ENCODE results near the gene URAD.
"Not testable (repeated sequence)": the region's sequence is repeated elsewhere in the genome, so short reads cannot be mapped to it uniquely, and the experiment has no call there.

Gene URAD, protein sequence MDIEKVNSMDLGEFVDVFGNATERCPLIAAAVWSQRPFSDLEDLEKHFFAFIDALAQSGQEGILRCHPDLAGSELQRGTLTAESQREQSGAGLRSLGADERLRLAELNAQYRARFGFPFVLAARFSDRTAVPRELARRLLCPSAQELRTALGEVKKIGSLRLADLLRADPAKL

DNA sequence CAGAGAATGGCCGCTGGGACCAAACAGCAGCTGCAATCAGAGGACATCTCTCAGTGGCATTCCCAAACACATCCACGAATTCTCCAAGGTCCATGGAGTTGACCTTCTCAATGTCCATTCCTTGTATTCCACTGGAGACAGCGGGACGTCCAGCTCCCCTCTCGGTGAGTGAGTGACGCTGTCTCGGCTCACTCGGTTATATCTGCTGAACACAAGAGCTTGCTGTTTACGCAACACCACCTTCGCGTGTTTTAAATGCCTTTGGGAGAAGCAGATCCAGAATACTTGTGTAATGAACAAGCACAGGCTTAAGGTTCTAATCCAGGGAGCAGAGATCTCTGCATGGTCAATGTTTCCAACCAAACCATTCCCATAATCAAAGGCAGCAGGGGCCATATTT, at the start of gene URAD:
Gene URAD (minus strand): TSS at position 174 of the 400 bp plus-strand sequence. CDS start 56 bp downstream, at position 118.
- H3K4me1 Mint-ChIP-seq = no peaks in the 10 kb centered on the region
- peak within 1 kb of the TSS; percentile 26 for H3K27ac Mint-ChIP-seq
- no peaks in the 10 kb centered on the region for H3K9me3 Mint-ChIP-seq
- H3K4me3 Mint-ChIP-seq = no peak within 1 kb of the TSS
- ATAC-seq (no peak), DNase-seq (ENCODE audit: low spot score in 2 of 2) (no peak)
- no peaks in the 10 kb centered on the region for H3K36me3 Mint-ChIP-seq

DNA sequence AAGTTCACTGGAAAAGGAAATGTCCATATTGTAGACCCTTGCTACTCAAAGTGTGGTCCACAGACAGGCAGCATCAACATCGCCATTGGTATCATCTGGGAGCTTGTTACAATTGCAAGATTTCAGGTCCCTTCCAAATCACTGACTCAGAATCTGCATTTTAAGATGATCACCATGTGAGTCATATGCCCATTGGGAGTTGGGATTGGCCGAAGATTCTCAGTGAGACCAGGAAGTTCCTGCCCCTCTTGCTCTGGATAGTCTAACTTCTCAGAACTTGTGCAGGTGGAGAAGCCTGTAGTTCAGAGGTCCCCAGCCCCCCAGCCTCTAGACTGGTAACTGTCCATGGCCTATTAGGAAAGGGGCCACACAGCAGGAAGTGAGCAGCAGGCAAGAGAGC, 48.9 kb upstream of the URAD start:
- ATAC-seq = peak; percentile 49
- H3K36me3 Mint-ChIP-seq = no peaks in the 10 kb centered on the region
- DNase-seq (ENCODE audit: low spot score in 2 of 2) = no peak
- no peak overlapping the region for H3K27ac Mint-ChIP-seq
- no peaks in the 10 kb centered on the region for H3K4me1 Mint-ChIP-seq
- H3K9me3 Mint-ChIP-seq = no peaks in the 10 kb centered on the region
- H3K4me3 Mint-ChIP-seq = no peak overlapping the region

DNA sequence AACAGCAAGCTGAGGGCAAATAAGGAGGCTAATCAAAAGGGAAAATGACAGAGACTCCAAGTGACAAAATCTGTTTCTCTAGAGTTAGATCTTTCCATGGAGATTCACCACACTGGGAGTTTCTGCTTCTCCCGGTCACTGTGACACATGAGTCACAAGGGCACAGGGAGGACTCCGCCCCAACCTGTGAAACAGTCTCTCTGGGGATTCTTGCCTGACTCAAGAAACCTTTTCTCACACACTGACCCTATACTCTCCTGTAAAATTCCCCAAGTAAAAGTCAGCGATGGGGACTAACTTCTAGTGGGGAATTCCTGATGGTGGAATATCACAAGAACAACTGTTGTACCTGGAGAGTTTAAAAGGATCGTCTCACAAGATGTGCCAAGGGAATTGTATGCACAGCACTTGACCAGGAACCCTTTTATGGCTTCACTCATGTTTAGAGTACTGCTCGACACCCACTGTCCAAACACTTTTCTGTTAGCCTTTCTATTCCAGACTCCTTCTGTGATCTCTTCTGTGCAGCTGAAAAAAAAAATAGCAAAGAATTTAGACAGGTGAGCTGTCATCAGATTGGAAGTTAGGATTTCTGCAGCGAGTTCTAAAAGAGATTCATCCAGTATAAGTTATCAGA, 46.8 kb upstream of the URAD start:
- no peak for DNase-seq (ENCODE audit: low spot score in 2 of 2)
- Mint-ChIP-seq H3K27ac (no peak overlapping the region), H3K36me3 (no peaks in the 10 kb centered on the region), H3K9me3 (no peaks in the 10 kb centered on the region), H3K4me1 (peaks cover 8% of the 10 kb centered on the region), H3K4me3 (no peak overlapping the region)
- no peak for ATAC-seq

DNA sequence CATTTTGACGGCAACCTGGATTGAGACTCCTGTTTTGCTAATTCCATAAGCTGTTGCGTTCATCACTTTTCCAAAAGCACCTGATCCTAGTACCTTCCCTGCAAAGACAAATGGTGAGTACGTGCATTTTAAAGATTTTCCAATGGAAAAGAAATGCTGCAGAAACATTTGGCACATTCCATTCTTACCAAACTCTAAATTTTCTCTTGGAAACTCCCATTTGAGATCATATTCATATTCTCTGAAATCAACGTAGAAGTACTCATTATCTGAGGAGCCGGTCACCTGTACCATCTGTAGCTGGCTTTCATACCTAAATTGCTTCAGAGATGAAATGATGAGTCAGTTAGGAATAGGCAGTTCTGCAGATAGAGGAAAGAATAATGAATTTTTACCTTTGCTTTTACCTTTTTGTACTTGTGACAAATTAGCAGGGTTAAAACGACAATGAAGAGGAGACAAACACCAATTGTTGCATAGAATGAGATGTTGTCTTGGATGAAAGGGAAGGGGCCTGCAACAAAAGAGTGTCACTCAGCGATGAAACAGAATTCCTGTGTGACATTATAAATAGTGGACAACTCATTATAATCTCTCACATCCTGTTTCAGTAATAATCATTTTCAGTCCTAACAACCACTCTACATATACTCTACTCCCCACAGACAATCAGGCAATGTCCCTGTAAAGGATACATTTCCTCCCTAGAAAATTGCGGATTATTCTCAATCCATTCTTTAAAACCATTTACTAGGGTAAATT, 45.6 kb upstream of the URAD start:
- ATAC-seq = no peak

DNA sequence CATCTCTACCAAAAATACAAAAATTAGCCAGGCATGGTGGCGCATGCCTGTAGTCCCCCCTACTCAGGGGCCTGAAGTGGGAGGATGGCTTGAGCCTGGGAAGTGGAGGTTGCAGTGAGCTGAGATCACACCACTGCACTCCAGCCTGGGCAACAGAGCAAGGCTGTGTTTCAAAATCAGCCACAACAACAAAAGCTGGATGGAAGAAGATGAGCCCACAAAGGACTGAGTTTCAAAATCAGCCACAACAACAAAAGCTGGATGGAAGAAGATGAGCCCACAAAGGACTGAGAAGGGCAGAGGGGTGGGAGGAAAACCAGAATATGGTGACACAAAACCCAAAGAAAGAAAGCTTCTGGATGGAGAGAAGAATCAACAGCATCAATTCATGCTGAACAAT, 43.9 kb upstream of the URAD start:
- ATAC-seq; H3K36me3 Mint-ChIP-seq; H3K27ac Mint-ChIP-seq; H3K4me1 Mint-ChIP-seq; H3K4me3 Mint-ChIP-seq; DNase-seq (ENCODE audit: low spot score in 2 of 2); H3K9me3 Mint-ChIP-seq: not testable (repeated sequence)

More for the DNA sequence above, 45.6 kb upstream of the URAD start:
- Mint-ChIP-seq H3K9me3 (no peaks in the 10 kb centered on the region), H3K4me1 (peaks cover 8% of the 10 kb centered on the region), H3K4me3 (no peak overlapping the region), H3K27ac (no peak overlapping the region), H3K36me3 (no peaks in the 10 kb centered on the region)
- no peak for DNase-seq (ENCODE audit: low spot score in 2 of 2)

DNA sequence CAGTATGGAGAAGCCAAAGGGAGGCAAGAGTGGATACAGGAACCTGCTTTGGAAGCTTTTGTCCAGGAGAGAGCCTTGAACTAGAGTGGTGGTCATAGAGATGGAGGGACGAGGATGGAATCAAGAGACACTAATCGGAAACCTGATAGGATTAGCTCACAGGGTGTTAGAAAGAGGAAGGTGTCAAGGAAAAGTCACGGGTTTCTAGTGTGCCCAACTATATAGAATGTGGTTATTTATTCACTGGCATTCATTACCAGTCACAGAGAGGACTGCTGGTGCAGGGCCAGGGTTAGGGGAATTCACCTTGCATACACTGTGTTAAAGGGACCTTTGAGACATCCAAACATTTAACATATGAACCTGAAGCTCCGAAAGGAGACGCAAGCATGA, 43.4 kb upstream of the URAD start:
- DNase-seq (ENCODE audit: low spot score in 2 of 2) (no peak), ATAC-seq (no peak)
- Mint-ChIP-seq H3K4me1 (peaks cover 8% of the 10 kb centered on the region), H3K9me3 (no peaks in the 10 kb centered on the region), H3K36me3 (no peaks in the 10 kb centered on the region), H3K4me3 (no peak overlapping the region), H3K27ac (no peak overlapping the region)

DNA sequence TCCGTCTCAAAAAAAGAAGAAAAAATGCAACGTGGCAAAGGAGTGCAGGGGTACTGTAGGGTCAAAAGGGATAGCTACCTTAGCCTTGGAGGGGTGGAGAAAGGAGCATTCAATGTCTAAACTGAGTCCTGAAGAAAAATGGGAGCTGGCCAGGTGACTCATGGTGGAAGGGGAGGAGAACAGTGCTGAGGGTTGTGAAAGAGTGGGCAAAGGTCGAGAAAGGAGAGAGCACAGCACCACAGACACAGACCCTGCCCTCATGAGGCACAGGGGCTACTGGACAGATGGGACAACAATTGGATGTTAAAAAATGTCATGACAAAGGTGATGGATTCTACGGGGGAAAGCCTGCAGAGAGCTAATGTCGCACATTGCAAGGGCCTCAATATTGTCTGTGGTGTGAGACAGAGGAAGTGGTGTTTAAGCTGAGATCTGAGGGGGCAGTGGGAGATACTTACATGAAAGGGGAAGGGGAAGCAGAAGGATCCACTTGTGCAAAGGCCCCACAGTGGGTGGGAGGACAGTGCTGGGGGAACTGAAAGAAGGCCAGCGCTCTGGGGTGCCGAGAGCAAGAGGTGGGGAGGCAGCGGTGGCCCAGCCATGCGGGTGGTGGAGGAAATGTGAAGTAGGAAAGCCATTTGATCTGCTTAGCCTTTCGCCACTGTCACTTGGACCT, 42.9 kb upstream of the URAD start:
- no peak for DNase-seq (ENCODE audit: low spot score in 2 of 2)
- Mint-ChIP-seq H3K4me1 (peaks cover 8% of the 10 kb centered on the region), H3K9me3 (no peaks in the 10 kb centered on the region), H3K4me3 (no peak overlapping the region), H3K27ac (no peak overlapping the region), H3K36me3 (no peaks in the 10 kb centered on the region)
- ATAC-seq = no peak

DNA sequence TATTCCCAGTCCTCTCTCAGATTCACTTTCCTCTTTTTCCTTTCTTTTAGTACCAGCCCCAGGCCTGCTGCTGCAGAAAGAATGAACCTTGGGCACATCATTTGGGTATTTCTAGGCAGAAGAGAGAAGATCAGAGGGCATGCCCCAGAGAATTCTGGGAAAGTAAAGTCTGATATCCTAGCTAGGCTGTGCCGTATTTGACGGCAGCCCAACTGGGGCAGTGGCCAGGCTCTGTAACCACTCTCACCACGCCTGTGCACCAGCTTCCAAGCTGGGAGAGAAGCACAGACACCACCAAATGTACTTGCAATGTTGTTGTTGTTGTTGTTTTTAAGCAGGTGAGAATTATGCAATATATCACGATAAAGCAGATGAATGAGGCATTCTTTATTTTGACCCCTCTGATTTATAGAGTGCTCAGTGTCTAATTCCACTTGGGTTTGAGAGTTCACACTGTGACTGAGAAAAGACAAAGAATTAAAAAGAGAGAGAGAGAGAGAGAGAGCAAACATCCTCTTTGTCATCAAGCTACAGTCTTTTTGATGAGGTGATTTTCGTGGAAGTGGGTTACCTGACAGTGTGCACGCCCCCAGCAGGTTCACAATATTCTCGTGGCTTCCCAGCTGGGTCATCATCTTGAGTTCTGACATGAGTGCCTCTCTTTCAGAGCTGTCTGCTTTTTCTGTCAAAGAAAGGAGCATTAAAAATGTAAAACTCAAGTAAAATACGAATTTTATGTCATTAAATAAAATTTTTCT, 39.3 kb upstream of the URAD start:
- no peak for ATAC-seq
- H3K27ac Mint-ChIP-seq = no peak overlapping the region

DNA sequence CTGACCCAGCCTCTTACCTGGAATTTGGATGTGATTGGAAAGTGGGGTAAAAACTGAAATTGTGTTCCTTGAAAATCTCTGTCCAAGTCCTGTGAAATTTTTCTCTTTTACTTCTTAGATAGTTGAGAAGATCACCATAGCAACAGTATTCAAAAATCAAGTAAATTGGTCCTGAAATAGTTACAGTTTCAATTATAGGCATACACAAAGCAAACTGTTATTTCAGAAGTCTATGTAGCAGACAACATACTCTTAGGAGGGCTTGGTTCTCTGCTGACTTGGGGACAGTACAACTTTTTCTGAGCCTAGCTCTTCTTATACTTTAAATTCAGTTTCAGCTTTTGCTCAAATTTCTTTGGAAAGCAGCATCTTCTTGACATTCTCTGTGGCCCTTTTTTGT, 38.6 kb upstream of the URAD start:
- DNase-seq (ENCODE audit: low spot score in 2 of 2) (no peak), ATAC-seq (no peak)
- Mint-ChIP-seq H3K27ac (no peak overlapping the region), H3K36me3 (no peaks in the 10 kb centered on the region), H3K9me3 (no peaks in the 10 kb centered on the region), H3K4me1 (peaks cover 8% of the 10 kb centered on the region), H3K4me3 (no peak overlapping the region)

More for the DNA sequence above, 39.3 kb upstream of the URAD start:
- no peak for DNase-seq (ENCODE audit: low spot score in 2 of 2)
- Mint-ChIP-seq H3K4me3 (no peak overlapping the region), H3K36me3 (no peaks in the 10 kb centered on the region), H3K4me1 (peaks cover 8% of the 10 kb centered on the region), H3K9me3 (no peaks in the 10 kb centered on the region)

DNA sequence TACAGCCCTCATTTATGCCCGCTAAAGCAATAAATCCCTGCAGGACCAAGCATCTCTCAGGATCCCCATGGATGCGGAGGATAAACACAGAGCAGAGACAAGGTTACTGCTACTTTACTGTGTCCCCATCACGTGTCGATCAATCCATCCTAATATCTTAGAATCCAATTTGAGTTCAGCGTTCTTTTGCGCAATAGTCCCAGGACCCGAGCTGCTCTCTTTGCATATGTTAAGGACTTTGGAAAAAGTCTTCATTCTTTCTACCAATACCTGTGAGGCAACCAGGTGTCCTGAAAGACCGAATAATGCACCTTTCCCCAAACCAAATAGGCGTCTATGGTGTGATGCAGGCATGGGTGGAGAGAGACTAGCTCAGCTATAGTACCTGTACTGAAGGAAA, 38.0 kb upstream of the URAD start:
- no peak overlapping the region for H3K4me3 Mint-ChIP-seq
- no peaks in the 10 kb centered on the region for H3K9me3 Mint-ChIP-seq
- DNase-seq (ENCODE audit: low spot score in 2 of 2) (no peak), ATAC-seq (no peak)
- H3K27ac Mint-ChIP-seq = no peak overlapping the region
- no peaks in the 10 kb centered on the region for H3K36me3 Mint-ChIP-seq
- peaks cover 6% of the 10 kb centered on the region for H3K4me1 Mint-ChIP-seq

DNA sequence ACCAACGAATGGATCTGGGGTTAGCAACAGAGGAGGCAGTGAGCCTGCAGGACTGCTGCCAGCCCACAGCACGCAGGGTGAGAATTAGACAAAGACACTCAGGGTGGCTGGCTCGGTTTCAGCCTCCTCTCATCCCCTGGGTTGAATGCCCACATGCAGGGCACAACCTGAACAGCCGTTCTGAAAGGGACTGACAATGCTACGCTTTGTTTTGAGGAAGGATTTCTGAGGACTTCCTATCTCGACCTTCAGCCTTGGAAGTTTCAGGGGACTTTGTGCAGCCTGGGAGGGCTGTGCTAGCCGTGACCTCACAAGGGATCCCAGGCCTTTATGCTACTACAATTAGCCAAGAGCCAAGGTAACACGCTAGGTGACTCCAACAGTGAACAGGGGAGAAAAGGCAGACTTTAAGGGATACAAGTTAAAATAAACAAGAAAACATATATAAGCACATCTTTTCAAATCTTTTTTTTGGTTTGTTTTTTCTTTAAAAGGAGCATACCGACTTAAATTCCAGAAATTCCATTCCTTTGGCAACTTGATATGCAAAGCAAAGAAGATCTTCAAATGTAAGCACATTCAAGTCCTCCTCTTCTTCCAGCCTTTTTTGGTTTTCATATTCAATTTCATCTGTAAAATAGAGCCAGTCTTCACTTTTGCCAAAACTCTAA, 34.5 kb upstream of the URAD start:
- no peak overlapping the region for H3K27ac Mint-ChIP-seq
- no peak for DNase-seq (ENCODE audit: low spot score in 2 of 2)
- peaks cover 4% of the 10 kb centered on the region for H3K4me1 Mint-ChIP-seq
- no peak for ATAC-seq
- no peak overlapping the region for H3K4me3 Mint-ChIP-seq
- no peaks in the 10 kb centered on the region for H3K36me3 Mint-ChIP-seq
- no peaks in the 10 kb centered on the region for H3K9me3 Mint-ChIP-seq

DNA sequence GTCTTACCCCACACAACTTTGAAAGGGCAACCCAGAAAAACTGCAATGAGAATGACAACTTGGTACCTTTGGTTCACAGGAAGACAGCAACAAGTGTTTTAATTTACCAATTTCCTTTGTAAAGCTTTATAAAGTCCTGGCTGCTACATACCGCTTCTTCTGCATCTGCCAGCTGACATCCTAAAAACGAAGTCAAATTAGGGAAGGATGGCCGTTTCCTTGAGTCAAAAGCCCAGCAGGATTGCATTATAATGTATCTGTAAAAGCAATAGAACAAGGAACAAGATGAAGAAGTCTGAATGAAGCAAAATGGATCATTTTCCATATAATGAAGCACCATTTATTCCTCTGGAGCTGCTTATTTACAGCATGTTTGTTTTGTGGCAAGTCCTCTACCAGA, 25.8 kb upstream of the URAD start:
- Mint-ChIP-seq H3K9me3 (no peaks in the 10 kb centered on the region), H3K27ac (no peak overlapping the region), H3K36me3 (no peaks in the 10 kb centered on the region), H3K4me3 (no peak overlapping the region), H3K4me1 (no peaks in the 10 kb centered on the region)
- ATAC-seq (no peak), DNase-seq (ENCODE audit: low spot score in 2 of 2) (no peak)

DNA sequence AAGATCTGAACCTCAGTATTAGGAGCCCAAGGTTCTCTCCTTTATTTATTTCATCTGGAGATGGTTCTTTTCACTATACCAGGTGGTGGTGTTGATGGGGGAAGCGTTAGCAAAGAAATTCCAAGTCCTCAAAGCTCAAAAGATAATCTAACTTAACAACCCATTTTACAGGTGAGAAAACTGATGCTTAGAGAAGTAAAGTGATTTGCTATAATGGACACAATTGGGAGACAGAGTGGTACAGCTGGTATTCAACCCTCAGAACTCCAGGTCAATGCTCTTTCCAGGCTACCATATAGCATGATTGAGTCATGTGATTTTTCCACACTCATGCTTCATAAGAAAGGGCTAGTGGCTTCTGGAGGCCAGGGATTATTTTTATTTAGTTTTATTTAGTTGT, 25.0 kb upstream of the URAD start:
- DNase-seq (ENCODE audit: low spot score in 2 of 2) (no peak), ATAC-seq (no peak)
- Mint-ChIP-seq H3K9me3 (no peaks in the 10 kb centered on the region), H3K4me3 (no peak overlapping the region), H3K36me3 (no peaks in the 10 kb centered on the region), H3K27ac (no peak overlapping the region), H3K4me1 (no peaks in the 10 kb centered on the region)

DNA sequence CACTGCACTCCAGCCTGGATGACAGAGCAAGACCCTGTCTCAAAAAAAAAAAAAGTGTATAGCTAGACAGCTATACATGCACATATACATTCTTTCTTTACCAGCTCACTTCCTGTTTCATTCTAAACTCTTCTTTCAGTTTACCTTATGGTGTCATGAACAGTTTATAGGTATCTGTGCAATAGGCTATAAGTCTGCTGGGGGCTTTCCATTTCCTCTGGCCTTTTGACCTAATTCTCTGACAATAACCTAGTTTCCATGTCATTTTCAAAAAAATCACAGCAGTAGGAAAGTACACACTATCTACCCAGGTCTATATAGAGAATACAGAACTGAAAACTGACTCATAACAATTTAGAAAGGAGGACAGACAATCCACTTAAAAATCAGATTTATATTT, 24.4 kb upstream of the URAD start:
- no peak overlapping the region for H3K4me3 Mint-ChIP-seq
- H3K36me3 Mint-ChIP-seq = no peaks in the 10 kb centered on the region
- no peaks in the 10 kb centered on the region for H3K9me3 Mint-ChIP-seq
- DNase-seq (ENCODE audit: low spot score in 2 of 2) = no peak
- ATAC-seq = peak; percentile 48
- H3K4me1 Mint-ChIP-seq = no peaks in the 10 kb centered on the region
- H3K27ac Mint-ChIP-seq = no peak overlapping the region

DNA sequence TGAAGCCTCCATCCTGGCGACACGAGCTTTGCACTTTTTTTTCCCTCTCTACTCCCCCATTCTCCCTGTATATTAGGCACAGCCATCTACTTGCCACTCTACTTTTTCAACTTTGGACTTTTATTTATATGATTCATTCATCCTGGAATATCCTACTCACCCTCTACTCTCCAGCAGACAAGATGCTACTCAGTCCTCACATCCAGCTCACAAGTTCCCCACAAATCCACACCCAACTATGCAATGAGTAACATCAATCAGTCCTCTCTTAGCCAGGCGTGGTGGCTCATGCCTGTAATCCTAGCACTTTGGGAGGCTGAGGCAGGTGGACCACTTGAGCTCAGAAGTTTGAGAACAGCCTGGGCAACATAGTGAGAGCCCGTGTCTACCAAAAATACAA, 23.9 kb upstream of the URAD start:
- Mint-ChIP-seq H3K36me3 (no peaks in the 10 kb centered on the region), H3K9me3 (no peaks in the 10 kb centered on the region), H3K4me3 (no peak overlapping the region), H3K27ac (no peak overlapping the region), H3K4me1 (no peaks in the 10 kb centered on the region)
- ATAC-seq (peak; percentile 24), DNase-seq (ENCODE audit: low spot score in 2 of 2) (no peak)

Data from stimulated activated effector memory CD8-positive, alpha-beta T cell treated with anti-CD3 and anti-CD28 coated beads, Interleukin-12 subunit alpha, Interleukin-12 subunit beta, amount 100 ng/mL, for 72 hours (primary cell).